ENCODE measurements around the gene TRPC4.

The TRPC4 gene

GRCh38 chr13:37869756-37870488, at the start of gene TRPC4:
Gene TRPC4 (minus strand): TSS chr13:37869772. CDS start chr13:37783333, 86,439 bp downstream.
- no peak for DNase-seq (ENCODE audit: low spot score)

- DNase-seq (ENCODE audit: low spot score): no peak
Observed at GRCh38 chr13:37918751-37919150, 49.2 kb upstream of the TRPC4 start.

GRCh38 chr13:37918116-37918714, 48.6 kb upstream of the TRPC4 start:
- DNase-seq (ENCODE audit: low spot score): no peak

GRCh38 chr13:37914781-37915391, 45.3 kb upstream of the TRPC4 start:
- no peak for DNase-seq (ENCODE audit: low spot score)

- no peak for DNase-seq (ENCODE audit: low spot score)
Observed at GRCh38 chr13:37910790-37911189, 41.2 kb upstream of the TRPC4 start.

GRCh38 chr13:37906880-37907279, 37.3 kb upstream of the TRPC4 start:
- DNase-seq (ENCODE audit: low spot score): no peak

- no peak for DNase-seq (ENCODE audit: low spot score)
Observed at GRCh38 chr13:37905736-37906135, 36.2 kb upstream of the TRPC4 start.

- DNase-seq (ENCODE audit: low spot score): no peak
Observed at GRCh38 chr13:37899753-37900152, 30.2 kb upstream of the TRPC4 start.

- no peak for DNase-seq (ENCODE audit: low spot score)
Observed at GRCh38 chr13:37893321-37893720, 23.7 kb upstream of the TRPC4 start.

GRCh38 chr13:37889820-37890219, 20.2 kb upstream of the TRPC4 start:
- DNase-seq (ENCODE audit: low spot score): no peak

GRCh38 chr13:37889102-37889501, 19.5 kb upstream of the TRPC4 start:
- DNase-seq (ENCODE audit: low spot score): no peak

- no peak for DNase-seq (ENCODE audit: low spot score)
Observed at GRCh38 chr13:37886879-37887278, 17.3 kb upstream of the TRPC4 start.

- no peak for DNase-seq (ENCODE audit: low spot score)
Observed at GRCh38 chr13:37884674-37885073, 15.1 kb upstream of the TRPC4 start.

- no peak for DNase-seq (ENCODE audit: low spot score)
Observed at GRCh38 chr13:37884026-37884425, 14.5 kb upstream of the TRPC4 start.

- no peak for DNase-seq (ENCODE audit: low spot score)
Observed at GRCh38 chr13:37878921-37879320, 9.3 kb upstream of the TRPC4 start.

- no peak for DNase-seq (ENCODE audit: low spot score)
Observed at GRCh38 chr13:37878496-37878895, 8.9 kb upstream of the TRPC4 start.

GRCh38 chr13:37870895-37871550, 1.5 kb upstream of the TRPC4 start:
- no peak for DNase-seq (ENCODE audit: low spot score)

GRCh38 chr13:37870489-37870845, 895 bp upstream of the TRPC4 start:
- DNase-seq (ENCODE audit: low spot score): no peak

GRCh38 chr13:37869506-37869755, 141 bp downstream of the TRPC4 start:
- DNase-seq (ENCODE audit: low spot score): no peak

- DNase-seq (ENCODE audit: low spot score): no peak
Observed at GRCh38 chr13:37868691-37869505, 674 bp downstream of the TRPC4 start.

- no peak for DNase-seq (ENCODE audit: low spot score)
Observed at GRCh38 chr13:37863708-37864107, 5.9 kb downstream of the TRPC4 start.

- no peak for DNase-seq (ENCODE audit: low spot score)
Observed at GRCh38 chr13:37835392-37835791, 34.2 kb downstream of the TRPC4 start.
